GM23338 (cell line): ENCODE data around the gene ERP27. TPM values are rescaled to one million over a fixed set of nuclear protein-coding genes. Genes with fewer than 3 reads are reported as not detected.

ENCODE experiments used
- ATAC-seq: fragments of 200-7000 bp; cut with Tn5 transposase; 3 replicates; pipeline ENCODE4 v1.9.1; 2020
- DNase-seq: peaks from one replicate; pipeline ENCODE4 v3.0.0-alpha.2; 2015; ENCODE audit warnings: low spot score
- H2AFZ ChIP-seq: fragments of 200-600 bp; sonication (generic); 2 replicates; pipeline ENCODE4 v1.8.0; 2016; ENCODE audit warnings: antibody characterized with exemption, mild to moderate bottlenecking, moderate library complexity
- H3F3A ChIP-seq: fragments of 200-600 bp; sonication (generic); replicated peaks from 2 replicates; pipeline ENCODE4 v1.8.0; 2017; ENCODE audit warnings: antibody characterized with exemption, mixed run types, low read depth
- H3K27ac ChIP-seq: fragments of 200-600 bp; sonication (generic); 2 replicates; pipeline ENCODE4 v1.6.1; 2016; ENCODE audit warnings: low read depth
- H3K27me3 ChIP-seq: fragments of 200-600 bp; sonication (generic); 2 replicates; pipeline ENCODE4 v1.8.0; 2016; ENCODE audit warnings: mild to moderate bottlenecking, mixed run types, moderate library complexity; ENCODE audit not compliant: insufficient read depth
- H3K36me3 ChIP-seq: fragments of 200-600 bp; sonication (generic); 2 replicates; pipeline ENCODE4 v1.8.0; 2016; ENCODE audit warnings: mild to moderate bottlenecking; ENCODE audit not compliant: insufficient read depth
- H3K4me1 ChIP-seq: fragments of 200-600 bp; sonication (generic); 2 replicates; pipeline ENCODE4 v1.8.0; 2016; ENCODE audit warnings: mild to moderate bottlenecking, moderate library complexity; ENCODE audit not compliant: insufficient read depth
- H3K4me2 ChIP-seq: fragments of 200-600 bp; sonication (generic); 2 replicates; pipeline ENCODE4 v1.7.1; 2017; ENCODE audit warnings: mixed run types
- H3K4me3 ChIP-seq: fragments of 200-600 bp; sonication (generic); 2 replicates; pipeline ENCODE4 v1.6.1; 2016; ENCODE audit warnings: mixed run types
- H3K79me2 ChIP-seq: fragments of 200-600 bp; sonication (generic); replicated peaks from 2 replicates; pipeline ENCODE4 v1.8.0; 2017; ENCODE audit warnings: mild to moderate bottlenecking; ENCODE audit not compliant: insufficient read depth
- H3K9me2 ChIP-seq: fragments of 200-600 bp; sonication (generic); 2 replicates; pipeline ENCODE4 v1.8.0; 2017; ENCODE audit not compliant: insufficient read depth
- H4K20me1 ChIP-seq: fragments of 200-600 bp; sonication (generic); replicated peaks from 2 replicates; pipeline ENCODE4 v1.8.0; 2017; ENCODE audit warnings: mild to moderate bottlenecking; ENCODE audit not compliant: insufficient read depth
- H3K27ac Mint-ChIP-seq: 2 replicates; pipeline ENCODE4 v1.8.0; 2020; ENCODE audit warnings: inconsistent platforms, mild to moderate bottlenecking, moderate library complexity, mixed read lengths
- H3K27me3 Mint-ChIP-seq: 3 replicates; pipeline ENCODE4 v1.8.0; 2022; ENCODE audit warnings: low read depth, mild to moderate bottlenecking, moderate library complexity, mixed read lengths, inconsistent platforms; ENCODE audit not compliant: insufficient read depth, poor library complexity
- H3K36me3 Mint-ChIP-seq: 3 replicates; pipeline ENCODE4 v1.8.0; 2021; ENCODE audit warnings: low read depth, mild to moderate bottlenecking, inconsistent platforms, moderate library complexity, mixed read lengths
- H3K4me1 Mint-ChIP-seq: 3 replicates; pipeline ENCODE4 v1.8.0; 2020; ENCODE audit warnings: mild to moderate bottlenecking, inconsistent platforms, mixed read lengths
- H3K4me3 Mint-ChIP-seq: 3 replicates; pipeline ENCODE4 v1.8.0; 2021; ENCODE audit warnings: moderate library complexity, mild to moderate bottlenecking, inconsistent platforms, mixed read lengths
- H3K9me3 Mint-ChIP-seq: 3 replicates; pipeline ENCODE4 v1.8.0; 2020; ENCODE audit warnings: moderate library complexity, mild to moderate bottlenecking, inconsistent platforms, mixed read lengths
- CREB1 ChIP-seq: fragments of 250-450 bp; sonication (Bioruptor Pico); IDR thresholded peaks from 2 replicates; pipeline ENCODE4 v1.5.0; 2020; ENCODE audit warnings: low read depth, mild to moderate bottlenecking, moderate library complexity
- EZH2 ChIP-seq: fragments of 200-600 bp; sonication (generic); IDR thresholded peaks from one replicate; pipeline ENCODE4 v1.8.0; 2017; ENCODE audit warnings: antibody characterized with exemption, mild to moderate bottlenecking, low read depth; ENCODE audit not compliant: unreplicated experiment
- JUNB ChIP-seq: IDR thresholded peaks from one replicate; pipeline ENCODE4 v1.6.1; 2016; ENCODE audit warnings: antibody characterized with exemption; ENCODE audit not compliant: unreplicated experiment
- NANOG ChIP-seq: IDR thresholded peaks from 2 replicates; pipeline ENCODE4 v1.6.1; 2016; ENCODE audit warnings: antibody characterized with exemption, borderline replicate concordance
- POLR2AphosphoS5 ChIP-seq: IDR thresholded peaks from 2 replicates; pipeline ENCODE4 v1.6.1; 2016; ENCODE audit warnings: antibody characterized with exemption, low read depth
- STAT1 ChIP-seq: IDR thresholded peaks from one replicate; pipeline ENCODE4 v1.6.1; 2016; ENCODE audit warnings: antibody characterized with exemption; ENCODE audit not compliant: unreplicated experiment
- ZNF114 ChIP-seq: fragments of 250-450 bp; sonication (Bioruptor Pico); IDR thresholded peaks from 2 replicates; pipeline ENCODE4 v1.5.0; 2020; ENCODE audit warnings: mild to moderate bottlenecking, moderate library complexity
- ZNF331 ChIP-seq: fragments of 250-450 bp; sonication (Bioruptor Pico); IDR thresholded peaks from 2 replicates; pipeline ENCODE4 v1.5.0; 2020; ENCODE audit warnings: low read depth, mild to moderate bottlenecking, moderate library complexity
- polyA plus RNA-seq: library from polyadenylated mRNA; unstranded; fragments of >200 nt; fragmentation: Nextera tagmentation; extraction: Ambion mirVana; gene quantifications from 2 replicates; pipeline ENCODE4 v1.2.1, GENCODE V29; 2016
- total RNA-seq: library from RNA; depleted of rRNA; stranded (reverse); fragments of >200 nt; shearing (Covaris generic); gene quantifications from 2 replicates; pipeline ENCODE4 v1.2.3, GENCODE V29; 2014
- TF ChIP-seq, protein P1 (sequence below), 2 experiments: fragments of 200-600 bp in 1 of 2; sonication (generic) in 1 of 2; conservative IDR thresholded peaks; 2 replicates each; pipeline versions ENCODE4 v1.5.1 to v1.6.1; 2016 to 2017; ENCODE audit warnings: antibody characterized with exemption in 2 of 2, low read depth in 2 of 2, mild to moderate bottlenecking in 2 of 2, moderate library complexity in 1 of 2
- TF ChIP-seq, protein P2 (sequence below): fragments of 250-450 bp; sonication (Bioruptor Pico); IDR thresholded peaks from 2 replicates; pipeline ENCODE4 v1.5.0; 2020; ENCODE audit warnings: mild to moderate bottlenecking, moderate library complexity
- TF ChIP-seq, protein P3 (sequence below): IDR thresholded peaks from one replicate; pipeline ENCODE4 v1.6.1; 2018; ENCODE audit warnings: antibody characterized with exemption; ENCODE audit not compliant: unreplicated experiment

The ERP27 gene
- total and polyA plus RNA-seq, 2 experiments from 2014 or later = not detected

DNA sequence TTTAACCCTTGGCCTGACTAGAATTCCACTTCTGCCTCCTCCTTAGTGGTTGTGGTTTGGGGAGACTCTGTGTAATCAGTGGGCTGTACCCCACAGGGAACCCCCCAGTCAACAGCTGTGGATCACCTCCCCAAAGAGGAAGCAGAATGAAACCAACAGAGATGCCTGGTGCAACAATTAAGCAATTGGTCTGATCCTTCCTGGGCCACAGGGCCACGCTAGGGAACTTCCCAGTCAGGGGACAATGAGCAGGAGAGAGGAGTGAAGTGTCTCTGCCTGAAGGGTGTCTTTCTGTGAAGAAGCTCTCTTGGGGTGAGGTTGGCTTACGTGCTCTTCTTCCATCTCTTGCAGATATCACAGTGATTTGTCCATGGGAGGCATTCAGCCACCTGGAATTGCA, 42.7 kb upstream of the ERP27 start (continued):
- TF ChIP-seq, protein P1, sequence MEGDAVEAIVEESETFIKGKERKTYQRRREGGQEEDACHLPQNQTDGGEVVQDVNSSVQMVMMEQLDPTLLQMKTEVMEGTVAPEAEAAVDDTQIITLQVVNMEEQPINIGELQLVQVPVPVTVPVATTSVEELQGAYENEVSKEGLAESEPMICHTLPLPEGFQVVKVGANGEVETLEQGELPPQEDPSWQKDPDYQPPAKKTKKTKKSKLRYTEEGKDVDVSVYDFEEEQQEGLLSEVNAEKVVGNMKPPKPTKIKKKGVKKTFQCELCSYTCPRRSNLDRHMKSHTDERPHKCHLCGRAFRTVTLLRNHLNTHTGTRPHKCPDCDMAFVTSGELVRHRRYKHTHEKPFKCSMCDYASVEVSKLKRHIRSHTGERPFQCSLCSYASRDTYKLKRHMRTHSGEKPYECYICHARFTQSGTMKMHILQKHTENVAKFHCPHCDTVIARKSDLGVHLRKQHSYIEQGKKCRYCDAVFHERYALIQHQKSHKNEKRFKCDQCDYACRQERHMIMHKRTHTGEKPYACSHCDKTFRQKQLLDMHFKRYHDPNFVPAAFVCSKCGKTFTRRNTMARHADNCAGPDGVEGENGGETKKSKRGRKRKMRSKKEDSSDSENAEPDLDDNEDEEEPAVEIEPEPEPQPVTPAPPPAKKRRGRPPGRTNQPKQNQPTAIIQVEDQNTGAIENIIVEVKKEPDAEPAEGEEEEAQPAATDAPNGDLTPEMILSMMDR (conservative IDR thresholded peaks at IDR 0.05; ENCODE audit: low read depth in 2 of 2) = no peak
- no peak for TF ChIP-seq STAT1
- TF ChIP-seq ZNF114 (CRISPR knock-in tag) = no peak
- no peak for TF ChIP-seq JUNB
- no peak for TF ChIP-seq CREB1 (CRISPR knock-in tag)
- no peak for TF ChIP-seq NANOG
- TF ChIP-seq EZH2 = no peak
- TF ChIP-seq, protein P2, sequence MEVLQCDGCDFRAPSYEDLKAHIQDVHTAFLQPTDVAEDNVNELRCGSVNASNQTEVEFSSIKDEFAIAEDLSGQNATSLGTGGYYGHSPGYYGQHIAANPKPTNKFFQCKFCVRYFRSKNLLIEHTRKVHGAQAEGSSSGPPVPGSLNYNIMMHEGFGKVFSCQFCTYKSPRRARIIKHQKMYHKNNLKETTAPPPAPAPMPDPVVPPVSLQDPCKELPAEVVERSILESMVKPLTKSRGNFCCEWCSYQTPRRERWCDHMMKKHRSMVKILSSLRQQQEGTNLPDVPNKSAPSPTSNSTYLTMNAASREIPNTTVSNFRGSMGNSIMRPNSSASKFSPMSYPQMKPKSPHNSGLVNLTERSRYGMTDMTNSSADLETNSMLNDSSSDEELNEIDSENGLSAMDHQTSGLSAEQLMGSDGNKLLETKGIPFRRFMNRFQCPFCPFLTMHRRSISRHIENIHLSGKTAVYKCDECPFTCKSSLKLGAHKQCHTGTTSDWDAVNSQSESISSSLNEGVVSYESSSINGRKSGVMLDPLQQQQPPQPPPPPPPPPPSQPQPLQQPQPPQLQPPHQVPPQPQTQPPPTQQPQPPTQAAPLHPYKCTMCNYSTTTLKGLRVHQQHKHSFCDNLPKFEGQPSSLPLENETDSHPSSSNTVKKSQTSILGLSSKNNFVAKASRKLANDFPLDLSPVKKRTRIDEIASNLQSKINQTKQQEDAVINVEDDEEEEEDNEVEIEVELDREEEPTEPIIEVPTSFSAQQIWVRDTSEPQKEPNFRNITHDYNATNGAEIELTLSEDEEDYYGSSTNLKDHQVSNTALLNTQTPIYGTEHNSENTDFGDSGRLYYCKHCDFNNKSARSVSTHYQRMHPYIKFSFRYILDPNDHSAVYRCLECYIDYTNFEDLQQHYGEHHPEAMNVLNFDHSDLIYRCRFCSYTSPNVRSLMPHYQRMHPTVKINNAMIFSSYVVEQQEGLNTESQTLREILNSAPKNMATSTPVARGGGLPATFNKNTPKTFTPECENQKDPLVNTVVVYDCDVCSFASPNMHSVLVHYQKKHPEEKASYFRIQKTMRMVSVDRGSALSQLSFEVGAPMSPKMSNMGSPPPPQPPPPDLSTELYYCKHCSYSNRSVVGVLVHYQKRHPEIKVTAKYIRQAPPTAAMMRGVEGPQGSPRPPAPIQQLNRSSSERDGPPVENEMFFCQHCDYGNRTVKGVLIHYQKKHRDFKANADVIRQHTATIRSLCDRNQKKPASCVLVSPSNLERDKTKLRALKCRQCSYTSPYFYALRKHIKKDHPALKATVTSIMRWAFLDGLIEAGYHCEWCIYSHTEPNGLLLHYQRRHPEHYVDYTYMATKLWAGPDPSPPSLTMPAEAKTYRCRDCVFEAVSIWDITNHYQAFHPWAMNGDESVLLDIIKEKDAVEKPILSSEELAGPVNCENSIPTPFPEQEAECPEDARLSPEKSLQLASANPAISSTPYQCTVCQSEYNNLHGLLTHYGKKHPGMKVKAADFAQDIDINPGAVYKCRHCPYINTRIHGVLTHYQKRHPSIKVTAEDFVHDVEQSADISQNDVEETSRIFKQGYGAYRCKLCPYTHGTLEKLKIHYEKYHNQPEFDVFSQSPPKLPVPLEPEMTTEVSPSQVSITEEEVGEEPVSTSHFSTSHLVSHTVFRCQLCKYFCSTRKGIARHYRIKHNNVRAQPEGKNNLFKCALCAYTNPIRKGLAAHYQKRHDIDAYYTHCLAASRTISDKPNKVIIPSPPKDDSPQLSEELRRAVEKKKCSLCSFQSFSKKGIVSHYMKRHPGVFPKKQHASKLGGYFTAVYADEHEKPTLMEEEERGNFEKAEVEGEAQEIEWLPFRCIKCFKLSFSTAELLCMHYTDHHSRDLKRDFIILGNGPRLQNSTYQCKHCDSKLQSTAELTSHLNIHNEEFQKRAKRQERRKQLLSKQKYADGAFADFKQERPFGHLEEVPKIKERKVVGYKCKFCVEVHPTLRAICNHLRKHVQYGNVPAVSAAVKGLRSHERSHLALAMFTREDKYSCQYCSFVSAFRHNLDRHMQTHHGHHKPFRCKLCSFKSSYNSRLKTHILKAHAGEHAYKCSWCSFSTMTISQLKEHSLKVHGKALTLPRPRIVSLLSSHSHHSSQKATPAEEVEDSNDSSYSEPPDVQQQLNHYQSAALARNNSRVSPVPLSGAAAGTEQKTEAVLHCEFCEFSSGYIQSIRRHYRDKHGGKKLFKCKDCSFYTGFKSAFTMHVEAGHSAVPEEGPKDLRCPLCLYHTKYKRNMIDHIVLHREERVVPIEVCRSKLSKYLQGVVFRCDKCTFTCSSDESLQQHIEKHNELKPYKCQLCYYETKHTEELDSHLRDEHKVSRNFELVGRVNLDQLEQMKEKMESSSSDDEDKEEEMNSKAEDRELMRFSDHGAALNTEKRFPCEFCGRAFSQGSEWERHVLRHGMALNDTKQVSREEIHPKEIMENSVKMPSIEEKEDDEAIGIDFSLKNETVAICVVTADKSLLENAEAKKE (CRISPR knock-in tag) = no peak

DNA sequence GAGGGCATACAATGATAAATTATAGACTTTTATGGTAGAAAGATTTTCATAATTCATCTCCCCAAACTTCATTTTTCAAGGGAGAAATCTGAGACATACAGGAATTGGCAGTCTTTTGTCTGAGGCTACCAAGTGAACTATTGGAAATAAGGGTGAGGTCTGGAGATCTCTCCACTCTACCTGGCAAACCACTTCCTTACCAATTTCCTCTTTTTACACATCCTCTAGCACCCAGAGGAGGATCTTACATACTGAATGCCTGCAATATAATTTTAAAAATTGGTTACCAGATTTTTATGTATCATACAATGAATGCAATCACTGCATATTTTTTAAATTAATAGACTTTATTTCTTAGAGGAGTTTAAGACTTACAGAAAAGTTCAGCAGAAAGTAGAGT, 41.1 kb upstream of the ERP27 start:
- H2AFZ ChIP-seq = peak overlapping the region; percentile 28; the same call in 1 of the 2 replicates
- H3K27ac ChIP-seq = no peak overlapping the region
- Mint-ChIP-seq H3K27me3 (no peaks in the 10 kb centered on the region), H3K4me3 (no peak overlapping the region), H3K4me1 (peaks cover under 1% of the 10 kb centered on the region; the same call in 1 of the 3 replicates), H3K36me3 (no peaks in the 10 kb centered on the region), H3K9me3 (no peaks in the 10 kb centered on the region), H3K27ac (no peak overlapping the region)
- H3K36me3 ChIP-seq = no peaks in the 10 kb centered on the region
- no peaks in the 10 kb centered on the region for H3K79me2 ChIP-seq
- ATAC-seq (no peak), DNase-seq (no peak)
- no peaks in the 10 kb centered on the region for H3K4me1 ChIP-seq
- H3K9me2 ChIP-seq = no peaks in the 10 kb centered on the region
- no peak overlapping the region for H3K4me3 ChIP-seq
- H4K20me1 ChIP-seq = no peaks in the 10 kb centered on the region
- H3K4me2 ChIP-seq = no peak overlapping the region
- H3F3A ChIP-seq = no peaks in the 10 kb centered on the region
- H3K27me3 ChIP-seq = no peaks in the 10 kb centered on the region
- TF ChIP-seq, protein P1 (conservative IDR thresholded peaks at IDR 0.05; ENCODE audit: low read depth in 2 of 2) = no peak
- TF ChIP-seq POLR2AphosphoS5 (no peak), JUNB (no peak), ZNF114 (CRISPR knock-in tag) (no peak), ZNF331 (CRISPR knock-in tag) (no peak), EZH2 (no peak), NANOG (no peak)
- TF ChIP-seq, protein P3, sequence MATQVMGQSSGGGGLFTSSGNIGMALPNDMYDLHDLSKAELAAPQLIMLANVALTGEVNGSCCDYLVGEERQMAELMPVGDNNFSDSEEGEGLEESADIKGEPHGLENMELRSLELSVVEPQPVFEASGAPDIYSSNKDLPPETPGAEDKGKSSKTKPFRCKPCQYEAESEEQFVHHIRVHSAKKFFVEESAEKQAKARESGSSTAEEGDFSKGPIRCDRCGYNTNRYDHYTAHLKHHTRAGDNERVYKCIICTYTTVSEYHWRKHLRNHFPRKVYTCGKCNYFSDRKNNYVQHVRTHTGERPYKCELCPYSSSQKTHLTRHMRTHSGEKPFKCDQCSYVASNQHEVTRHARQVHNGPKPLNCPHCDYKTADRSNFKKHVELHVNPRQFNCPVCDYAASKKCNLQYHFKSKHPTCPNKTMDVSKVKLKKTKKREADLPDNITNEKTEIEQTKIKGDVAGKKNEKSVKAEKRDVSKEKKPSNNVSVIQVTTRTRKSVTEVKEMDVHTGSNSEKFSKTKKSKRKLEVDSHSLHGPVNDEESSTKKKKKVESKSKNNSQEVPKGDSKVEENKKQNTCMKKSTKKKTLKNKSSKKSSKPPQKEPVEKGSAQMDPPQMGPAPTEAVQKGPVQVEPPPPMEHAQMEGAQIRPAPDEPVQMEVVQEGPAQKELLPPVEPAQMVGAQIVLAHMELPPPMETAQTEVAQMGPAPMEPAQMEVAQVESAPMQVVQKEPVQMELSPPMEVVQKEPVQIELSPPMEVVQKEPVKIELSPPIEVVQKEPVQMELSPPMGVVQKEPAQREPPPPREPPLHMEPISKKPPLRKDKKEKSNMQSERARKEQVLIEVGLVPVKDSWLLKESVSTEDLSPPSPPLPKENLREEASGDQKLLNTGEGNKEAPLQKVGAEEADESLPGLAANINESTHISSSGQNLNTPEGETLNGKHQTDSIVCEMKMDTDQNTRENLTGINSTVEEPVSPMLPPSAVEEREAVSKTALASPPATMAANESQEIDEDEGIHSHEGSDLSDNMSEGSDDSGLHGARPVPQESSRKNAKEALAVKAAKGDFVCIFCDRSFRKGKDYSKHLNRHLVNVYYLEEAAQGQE = no peak
